GM12892 (cell line): ENCODE results near the gene GTF2H2C_2.
"Not testable (repeated sequence)": the region's sequence is repeated elsewhere in the genome, so short reads cannot be mapped to it uniquely, and the experiment has no call there.

Experiments used
- POLR2A ChIP-seq: IDR thresholded peaks from 2 replicates; pipeline ENCODE4 v1.6.1; 2011; ENCODE audit warnings: low read depth, low read length, control low read depth
- POLR2AphosphoS5 ChIP-seq: IDR thresholded peaks from 2 replicates; pipeline ENCODE4 v1.6.1; 2011; ENCODE audit warnings: low read depth, low read length, control low read depth

GRCh38 chr5:70423215-70423614, 8.0 kb downstream of the GTF2H2C_2 start:
- TF ChIP-seq POLR2A, POLR2AphosphoS5: not testable (repeated sequence)
